Lower leg skin (tissue), 4 donors: ENCODE results near the gene LRRC49. TPM values are rescaled to one million over a fixed set of nuclear protein-coding genes. Genes with fewer than 3 reads are reported as not detected.
"Not testable (repeated sequence)": the region's sequence is repeated elsewhere in the genome, so short reads cannot be mapped to it uniquely, and the experiment has no call there.

Source experiments
- DNase-seq, 2 donors: peaks; one replicate each; pipeline ENCODE4 v3.0.0-alpha.2; 2019; ENCODE audit warnings: low spot score in 2 of 2
- H3K4me3 ChIP-seq: fragments of 200-600 bp; sonication (generic); 2 replicates; pipeline ENCODE4 v1.5.1; 2017; ENCODE audit warnings: mild to moderate bottlenecking, low read depth; ENCODE audit not compliant: poor library complexity, severe bottlenecking
- CTCF ChIP-seq, 3 donors: fragments of 450-650 bp; IDR thresholded peaks; one replicate each; pipeline ENCODE4 v1.5.1; 2016; ENCODE audit warnings: antibody characterized with exemption in 3 of 3, mild to moderate bottlenecking in 3 of 3, moderate library complexity in 2 of 3
- POLR2A ChIP-seq, 2 donors: fragments of 450-650 bp; IDR thresholded peaks; one replicate each; pipeline ENCODE4 v1.6.1; 2016 to 2017; ENCODE audit warnings: antibody characterized with exemption in 2 of 2, mild to moderate bottlenecking in 1 of 2, moderate library complexity in 1 of 2
- WGBS, 2 donors: methylation state at CpG; one replicate each; pipeline ENCODE4 v1.1.5; 2018; 5-methylcytosine and 5-hydroxymethylcytosine counted together
- intact Hi-C: fragments of 100-400 bp; cut with DNase I; formaldehyde crosslinking; loops from one replicate; pipeline ENCODE4 v1.15.0; 2023; ENCODE audit warnings: low total_unique reads
- total RNA-seq, 4 donors: library from RNA; depleted of rRNA; stranded (reverse); fragments of >200 nt; gene quantifications; one replicate each; pipeline ENCODE4 v1.1.0, GENCODE V29; 2016

Gene LRRC49
- total RNA-seq, 4 donors from 2014 or later: 1.9 to 6.1 (median 5.3) TPM

DNA sequence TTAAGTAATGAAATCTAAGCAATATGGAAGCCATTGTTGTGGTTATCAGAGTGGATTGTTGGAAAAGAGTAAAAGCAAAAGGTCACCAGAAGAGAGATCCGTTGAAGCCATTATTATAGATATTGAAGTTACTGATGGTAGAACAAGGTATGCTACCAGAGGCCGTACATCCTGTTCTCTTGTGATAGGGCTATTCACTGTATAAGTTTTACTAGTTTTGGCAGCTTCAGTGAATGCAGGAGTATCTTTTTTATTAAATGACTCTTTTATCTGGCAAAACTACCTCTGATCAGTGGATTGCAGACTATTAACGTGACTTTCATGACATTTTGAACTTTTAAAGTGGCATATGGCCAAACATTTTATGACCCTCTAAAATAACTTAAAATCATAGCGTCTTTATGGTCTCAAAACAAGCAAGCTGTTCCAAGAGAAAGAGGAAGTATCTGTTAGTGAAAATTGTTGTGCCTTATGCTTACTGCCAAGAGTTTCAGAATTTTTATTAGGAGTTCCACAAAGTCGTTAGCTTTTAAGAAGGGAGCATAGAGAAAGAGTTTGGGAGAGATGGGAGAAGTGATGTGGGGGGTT is 102.9 kb downstream of the LRRC49 start:
- WGBS, 2 donors: 25 to 32% methylated on average over 5 of the region's 5 CpGs
- TF ChIP-seq CTCF (IDR thresholded peaks at IDR 0.05): no peak
- no peak for TF ChIP-seq POLR2A (IDR thresholded peaks at IDR 0.05)
- DNase-seq: no peak
- intact Hi-C loops: no loop called here
- H3K4me3 ChIP-seq: no peak overlapping the region

GRCh38 chr15:70998319-70998718 is 105.7 kb downstream of the LRRC49 start:
- no peak for DNase-seq
- TF ChIP-seq POLR2A (IDR thresholded peaks at IDR 0.05) (no peak), CTCF (IDR thresholded peaks at IDR 0.05) (no peak)
- intact Hi-C loops: no loop called here
- H3K4me3 ChIP-seq: no peak overlapping the region

DNA sequence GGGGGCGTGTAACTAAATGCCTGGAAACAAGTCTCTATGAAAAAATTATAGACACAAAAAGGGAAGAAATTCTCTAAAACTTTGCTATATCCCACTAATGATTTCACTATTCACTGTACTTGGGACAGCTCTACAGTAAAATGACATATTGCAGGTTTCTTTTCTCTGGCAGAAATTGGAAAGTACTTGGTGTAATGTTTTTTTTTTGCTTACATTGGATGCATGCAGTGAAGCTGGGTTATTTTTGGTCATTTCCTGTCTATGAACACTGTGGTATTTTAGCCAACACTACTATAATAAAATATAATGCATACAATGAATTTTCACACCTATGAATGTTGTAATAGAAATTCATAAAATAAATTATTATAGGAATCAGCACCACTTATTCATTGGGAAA is 109.7 kb downstream of the LRRC49 start:
- no peak for DNase-seq
- no peak overlapping the region for H3K4me3 ChIP-seq
- 92% methylated on average over 1 of the region's 1 CpG for WGBS, 2 donors
- intact Hi-C loops: no loop called here
- TF ChIP-seq CTCF (IDR thresholded peaks at IDR 0.05): no peak
- TF ChIP-seq POLR2A (IDR thresholded peaks at IDR 0.05): no peak

- TF ChIP-seq CTCF (IDR thresholded peaks at IDR 0.05) (no peak), POLR2A (IDR thresholded peaks at IDR 0.05) (no peak)
- no peak for DNase-seq
- H3K4me3 ChIP-seq: no peak overlapping the region
- intact Hi-C loops: no loop called here
Observed at GRCh38 chr15:71003319-71003718, 110.7 kb downstream of the LRRC49 start.

- DNase-seq, H3K4me3 ChIP-seq, intact Hi-C loops: not testable (repeated sequence)
- WGBS, 2 donors: 98% methylated on average over 4 of the region's 4 CpGs
Observed at GRCh38 chr15:71004506-71004905, 111.9 kb downstream of the LRRC49 start.

DNA sequence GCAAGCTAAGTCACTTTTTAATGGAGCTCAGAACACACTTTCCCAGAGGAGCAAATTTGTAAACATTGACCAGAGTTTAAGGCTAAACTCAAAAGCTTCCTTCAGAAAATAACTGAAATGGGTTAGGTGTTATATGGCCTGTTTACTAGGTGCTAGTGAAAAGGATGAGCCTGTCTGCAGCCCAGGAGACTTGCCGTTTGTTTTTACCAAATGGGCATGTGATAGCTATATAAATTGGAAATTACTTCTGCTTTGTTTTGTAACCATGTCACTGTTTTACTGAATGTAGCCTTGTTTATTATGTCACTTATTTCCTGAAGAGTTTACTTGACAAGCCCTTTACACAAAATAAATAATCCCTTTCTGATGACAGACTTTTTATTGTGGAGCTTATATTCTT is 113.3 kb downstream of the LRRC49 start:
- TF ChIP-seq CTCF (IDR thresholded peaks at IDR 0.05) (no peak), POLR2A (IDR thresholded peaks at IDR 0.05) (no peak)
- no peak overlapping the region for H3K4me3 ChIP-seq
- WGBS, 2 donors: 80 to 81% methylated on average over 1 of the region's 1 CpG
- no peak for DNase-seq
- intact Hi-C loops: no loop called here
